ENCODE data around the gene XKR7.
A peak's percentile ranks its signal among the peaks of the same experiment; 100 is the strongest.
"Not testable (repeated sequence)": the region's sequence is repeated elsewhere in the genome, so short reads cannot be mapped to it uniquely, and the experiment has no call there.

The XKR7 gene

DNA sequence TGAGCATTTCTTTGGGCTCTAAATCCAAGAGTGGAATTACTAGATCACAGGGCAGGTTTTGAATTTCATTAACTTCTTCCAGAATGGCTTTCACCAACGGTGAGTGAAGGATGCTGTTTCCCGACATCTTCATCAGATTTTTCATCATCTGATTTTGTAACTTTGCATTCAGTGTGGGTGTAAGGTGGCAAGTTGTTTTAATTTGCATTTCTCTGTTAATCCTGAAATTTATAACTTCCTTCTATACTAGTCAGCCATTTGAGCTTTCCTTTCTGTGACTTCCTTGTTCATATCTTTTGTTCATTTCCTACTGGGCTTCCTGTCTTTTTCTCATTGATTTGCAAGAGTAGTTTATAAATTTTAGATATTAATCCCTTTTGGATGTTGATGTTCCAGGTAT is 65.4 kb downstream of the XKR7 start:
- TF ChIP-seq BACH2 (CRISPR knock-in tag; IDR thresholded peaks at IDR 0.05; ENCODE audit: borderline replicate concordance) (no peak), CSDC2 (CRISPR knock-in tag; IDR thresholded peaks at IDR 0.05) (no peak), TOX (CRISPR knock-in tag; IDR thresholded peaks at IDR 0.05; ENCODE audit: borderline replicate concordance) (no peak), ESRRG (CRISPR knock-in tag; IDR thresholded peaks at IDR 0.05) (no peak), SNAI2 (CRISPR knock-in tag; IDR thresholded peaks at IDR 0.05) (no peak), CSRNP3 (CRISPR knock-in tag; IDR thresholded peaks at IDR 0.05) (no peak), GLIS3 (CRISPR knock-in tag; IDR thresholded peaks at IDR 0.05) (no peak), RARB (CRISPR knock-in tag; IDR thresholded peaks at IDR 0.05) (no peak), OSR1 (CRISPR knock-in tag; IDR thresholded peaks at IDR 0.05) (no peak), PPARA (CRISPR knock-in tag; IDR thresholded peaks at IDR 0.05; ENCODE audit: borderline replicate concordance) (no peak)
- TF ChIP-seq, protein P1, sequence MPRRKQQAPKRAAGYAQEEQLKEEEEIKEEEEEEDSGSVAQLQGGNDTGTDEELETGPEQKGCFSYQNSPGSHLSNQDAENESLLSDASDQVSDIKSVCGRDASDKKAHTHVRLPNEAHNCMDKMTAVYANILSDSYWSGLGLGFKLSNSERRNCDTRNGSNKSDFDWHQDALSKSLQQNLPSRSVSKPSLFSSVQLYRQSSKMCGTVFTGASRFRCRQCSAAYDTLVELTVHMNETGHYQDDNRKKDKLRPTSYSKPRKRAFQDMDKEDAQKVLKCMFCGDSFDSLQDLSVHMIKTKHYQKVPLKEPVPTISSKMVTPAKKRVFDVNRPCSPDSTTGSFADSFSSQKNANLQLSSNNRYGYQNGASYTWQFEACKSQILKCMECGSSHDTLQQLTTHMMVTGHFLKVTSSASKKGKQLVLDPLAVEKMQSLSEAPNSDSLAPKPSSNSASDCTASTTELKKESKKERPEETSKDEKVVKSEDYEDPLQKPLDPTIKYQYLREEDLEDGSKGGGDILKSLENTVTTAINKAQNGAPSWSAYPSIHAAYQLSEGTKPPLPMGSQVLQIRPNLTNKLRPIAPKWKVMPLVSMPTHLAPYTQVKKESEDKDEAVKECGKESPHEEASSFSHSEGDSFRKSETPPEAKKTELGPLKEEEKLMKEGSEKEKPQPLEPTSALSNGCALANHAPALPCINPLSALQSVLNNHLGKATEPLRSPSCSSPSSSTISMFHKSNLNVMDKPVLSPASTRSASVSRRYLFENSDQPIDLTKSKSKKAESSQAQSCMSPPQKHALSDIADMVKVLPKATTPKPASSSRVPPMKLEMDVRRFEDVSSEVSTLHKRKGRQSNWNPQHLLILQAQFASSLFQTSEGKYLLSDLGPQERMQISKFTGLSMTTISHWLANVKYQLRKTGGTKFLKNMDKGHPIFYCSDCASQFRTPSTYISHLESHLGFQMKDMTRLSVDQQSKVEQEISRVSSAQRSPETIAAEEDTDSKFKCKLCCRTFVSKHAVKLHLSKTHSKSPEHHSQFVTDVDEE (CRISPR knock-in tag; IDR thresholded peaks at IDR 0.05): no peak
- no peak for ATAC-seq

- not testable (repeated sequence) for ATAC-seq
Measured at GRCh38 chr20:32033721-32034120, 65.8 kb downstream of the XKR7 start.

- TF ChIP-seq ZFP30 (CRISPR knock-in tag; IDR thresholded peaks at IDR 0.05): no peak
- TF ChIP-seq SNAI2 (CRISPR knock-in tag; IDR thresholded peaks at IDR 0.05): no peak
- no peak for TF ChIP-seq ARNTL (CRISPR knock-in tag; IDR thresholded peaks at IDR 0.05; ENCODE audit: borderline replicate concordance, low read depth)
- TF ChIP-seq ZNF70 (CRISPR knock-in tag; IDR thresholded peaks at IDR 0.05): no peak
- TF ChIP-seq ZNF565 (CRISPR knock-in tag; conservative IDR thresholded peaks at IDR 0.05; ENCODE audit: low read depth): no peak
- TF ChIP-seq RARB (CRISPR knock-in tag; IDR thresholded peaks at IDR 0.05): no peak
- no peak for TF ChIP-seq ESRRG (CRISPR knock-in tag; IDR thresholded peaks at IDR 0.05)
- no peak for TF ChIP-seq ZFP3 (CRISPR knock-in tag; IDR thresholded peaks at IDR 0.05)
- TF ChIP-seq, protein P2, sequence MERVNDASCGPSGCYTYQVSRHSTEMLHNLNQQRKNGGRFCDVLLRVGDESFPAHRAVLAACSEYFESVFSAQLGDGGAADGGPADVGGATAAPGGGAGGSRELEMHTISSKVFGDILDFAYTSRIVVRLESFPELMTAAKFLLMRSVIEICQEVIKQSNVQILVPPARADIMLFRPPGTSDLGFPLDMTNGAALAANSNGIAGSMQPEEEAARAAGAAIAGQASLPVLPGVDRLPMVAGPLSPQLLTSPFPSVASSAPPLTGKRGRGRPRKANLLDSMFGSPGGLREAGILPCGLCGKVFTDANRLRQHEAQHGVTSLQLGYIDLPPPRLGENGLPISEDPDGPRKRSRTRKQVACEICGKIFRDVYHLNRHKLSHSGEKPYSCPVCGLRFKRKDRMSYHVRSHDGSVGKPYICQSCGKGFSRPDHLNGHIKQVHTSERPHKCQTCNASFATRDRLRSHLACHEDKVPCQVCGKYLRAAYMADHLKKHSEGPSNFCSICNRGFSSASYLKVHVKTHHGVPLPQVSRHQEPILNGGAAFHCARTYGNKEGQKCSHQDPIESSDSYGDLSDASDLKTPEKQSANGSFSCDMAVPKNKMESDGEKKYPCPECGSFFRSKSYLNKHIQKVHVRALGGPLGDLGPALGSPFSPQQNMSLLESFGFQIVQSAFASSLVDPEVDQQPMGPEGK (CRISPR knock-in tag; IDR thresholded peaks at IDR 0.05; ENCODE audit: borderline replicate concordance): no peak
- TF ChIP-seq ISL1 (CRISPR knock-in tag; IDR thresholded peaks at IDR 0.05): no peak
- TF ChIP-seq, protein P3, sequence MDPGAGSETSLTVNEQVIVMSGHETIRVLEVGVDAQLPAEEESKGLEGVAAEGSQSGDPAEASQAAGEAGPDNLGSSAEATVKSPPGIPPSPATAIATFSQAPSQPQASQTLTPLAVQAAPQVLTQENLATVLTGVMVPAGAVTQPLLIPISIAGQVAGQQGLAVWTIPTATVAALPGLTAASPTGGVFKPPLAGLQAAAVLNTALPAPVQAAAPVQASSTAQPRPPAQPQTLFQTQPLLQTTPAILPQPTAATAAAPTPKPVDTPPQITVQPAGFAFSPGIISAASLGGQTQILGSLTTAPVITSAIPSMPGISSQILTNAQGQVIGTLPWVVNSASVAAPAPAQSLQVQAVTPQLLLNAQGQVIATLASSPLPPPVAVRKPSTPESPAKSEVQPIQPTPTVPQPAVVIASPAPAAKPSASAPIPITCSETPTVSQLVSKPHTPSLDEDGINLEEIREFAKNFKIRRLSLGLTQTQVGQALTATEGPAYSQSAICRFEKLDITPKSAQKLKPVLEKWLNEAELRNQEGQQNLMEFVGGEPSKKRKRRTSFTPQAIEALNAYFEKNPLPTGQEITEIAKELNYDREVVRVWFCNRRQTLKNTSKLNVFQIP (CRISPR knock-in tag; IDR thresholded peaks at IDR 0.05; ENCODE audit: borderline replicate concordance, low read depth): no peak
- ATAC-seq: peak; percentile 67
Measured at GRCh38 chr20:32034581-32035425, 66.9 kb downstream of the XKR7 start.

GRCh38 chr20:32035426-32035779 is 67.5 kb downstream of the XKR7 start:
- ATAC-seq: no peak
- TF ChIP-seq ZNF8 (CRISPR knock-in tag; IDR thresholded peaks at IDR 0.05) (no peak), CREB5 (CRISPR knock-in tag; IDR thresholded peaks at IDR 0.05; ENCODE audit: low read depth) (no peak), CSRNP3 (CRISPR knock-in tag; IDR thresholded peaks at IDR 0.05) (no peak), TCF4 (CRISPR knock-in tag; IDR thresholded peaks at IDR 0.05; ENCODE audit: borderline replicate concordance) (no peak)
